GM12892 (cell line): ENCODE results near the gene SHANK3.

ENCODE experiments used
- POLR2A ChIP-seq: IDR thresholded peaks from 2 replicates; pipeline ENCODE4 v1.6.1; 2011; ENCODE audit warnings: low read depth, low read length, control low read depth
- POLR2AphosphoS5 ChIP-seq: IDR thresholded peaks from 2 replicates; pipeline ENCODE4 v1.6.1; 2011; ENCODE audit warnings: low read depth, low read length, control low read depth
- TAF1 ChIP-seq: IDR thresholded peaks from 2 replicates; pipeline ENCODE4 v1.6.1; 2011; ENCODE audit warnings: low read depth, mild to moderate bottlenecking, control low read depth, low read length, borderline replicate concordance

GRCh38 chr22:50713571-50714056 lies 41.0 kb downstream of the SHANK3 start:
- no peak for TF ChIP-seq TAF1
- no peak for TF ChIP-seq POLR2A
- no peak for TF ChIP-seq POLR2AphosphoS5
